HCT116 (cell line): ENCODE data around the gene ACTRT2. TPM values are rescaled to one million over a fixed set of nuclear protein-coding genes. Genes with fewer than 3 reads are reported as not detected.

Experiments used
- ATAC-seq: fragments of 200-7000 bp; cut with Tn5 transposase; 2 replicates; pipeline ENCODE4 v1.9.1; 2020; ENCODE audit warnings: mild to moderate bottlenecking, moderate library complexity
- BruUV-seq: library from RNA; stranded (reverse); fragments of 400-500 nt; replicated peaks from 2 replicates; lab custom pipeline; 2021; lab: Mats Ljungman, UMichigan
- CTCF ChIA-PET: fragments of 300-600 bp; sonication (Branson Sonifier 250); formaldehyde crosslinking; loops from one replicate; lab custom pipeline; 2021; ENCODE audit warnings: antibody characterized with exemption; lab: Charles Lee
- POLR2A ChIA-PET: fragments of 300-600, 350-600 bp; sonication (Branson Sonifier 250); formaldehyde crosslinking; loops from one replicate; lab custom pipeline; 2021; ENCODE audit warnings: antibody characterized with exemption; lab: Charles Lee
- RAD21 ChIA-PET, 2 experiments: fragments of 300-600 bp; sonication (Branson Sonifier 250); formaldehyde crosslinking; loops; one replicate each; lab custom pipeline; 2023; ENCODE audit warnings: low total read pairs in 2 of 2; ENCODE audit not compliant: uncharacterized antibody in 2 of 2, unreplicated experiment in 2 of 2, low non-redundant PET in 1 of 2; lab: Charles Lee
- DNase-seq: peaks from one replicate; pipeline ENCODE4 v3.0.0-alpha.2; 2010; ENCODE audit warnings: low read depth, low spot score
- H2AFZ ChIP-seq: fragments of 200-600 bp; shearing (Covaris generic), sonication (generic); 2 replicates; pipeline ENCODE4 v1.6.1; 2017; ENCODE audit warnings: low read depth, mixed run types, mixed read lengths, antibody characterized with exemption, low read length; ENCODE audit not compliant: poor library complexity, severe bottlenecking
- H3K27ac ChIP-seq: 2 replicates; pipeline ENCODE4 v1.5.1; 2012; ENCODE audit warnings: low read depth, low read length
- H3K27me3 ChIP-seq: fragments of 200-600 bp; sonication (generic); 2 replicates; pipeline ENCODE4 v1.6.1; 2016; ENCODE audit warnings: mixed run types, low read length, mixed read lengths; ENCODE audit not compliant: insufficient read depth
- H3K36me3 ChIP-seq, 2 experiments: fragments of 200-500 bp in 1 of 2; fragments of 200-600 bp in 1 of 2; sonication (Bioruptor generic) in 1 of 2; sonication (generic) in 1 of 2; 2 replicates each; pipeline versions ENCODE4 v1.5.1 to v1.6.1; 2014 to 2016; ENCODE audit warnings: low read length in 2 of 2, inconsistent platforms in 1 of 2, mixed read lengths in 1 of 2, mixed run types in 1 of 2; ENCODE audit not compliant: insufficient read depth in 2 of 2, control insufficient read depth in 1 of 2
- H3K4me1 ChIP-seq, 2 experiments: fragments of 200-600 bp in 1 of 2; sonication (generic) in 1 of 2; 2 replicates each; pipeline versions ENCODE4 v1.5.1 to v1.6.1; 2012 to 2017; ENCODE audit warnings: low read length in 2 of 2, inconsistent platforms in 1 of 2, mild to moderate bottlenecking in 1 of 2, mixed read lengths in 1 of 2, mixed run types in 1 of 2, moderate library complexity in 1 of 2; ENCODE audit not compliant: insufficient read depth in 2 of 2, control insufficient read depth in 1 of 2
- H3K4me2 ChIP-seq: fragments of 200-600 bp; sonication (generic); 2 replicates; pipeline ENCODE4 v1.6.1; 2017; ENCODE audit warnings: mixed run types, low read length, mixed read lengths
- H3K4me3 ChIP-seq, 2 experiments: fragments of 200-600 bp in 1 of 2; sonication (generic) in 1 of 2; replicated peaks in 1 of 2; 2 replicates each; pipeline ENCODE4 v1.5.1; 2011 to 2016; ENCODE audit warnings: low read length in 2 of 2, control low read depth in 1 of 2, low read depth in 1 of 2, mild to moderate bottlenecking in 1 of 2, mixed read lengths in 1 of 2, mixed run types in 1 of 2
- H3K79me2 ChIP-seq: fragments of 200-600 bp; sonication (generic); 2 replicates; pipeline ENCODE4 v1.6.1; 2017; ENCODE audit warnings: mild to moderate bottlenecking, mixed run types, low read length, moderate library complexity, mixed read lengths; ENCODE audit not compliant: insufficient read depth
- H3K9ac ChIP-seq: fragments of 200-600 bp; sonication (generic); 2 replicates; pipeline ENCODE4 v1.6.1; 2016; ENCODE audit warnings: low read length, mixed read lengths
- H3K9me2 ChIP-seq: fragments of 200-600 bp; sonication (generic), shearing (Covaris generic); 2 replicates; pipeline ENCODE4 v1.6.1; 2017; ENCODE audit warnings: mixed run types, mild to moderate bottlenecking, moderate library complexity; ENCODE audit not compliant: insufficient read depth
- H3K9me3 ChIP-seq, 2 experiments: fragments of 200-500 bp in 1 of 2; fragments of 200-600 bp in 1 of 2; sonication (Bioruptor generic) in 1 of 2; sonication (generic) in 1 of 2; 2 replicates each; pipeline ENCODE4 v1.6.1; 2014 to 2017; ENCODE audit warnings: low read length in 2 of 2, mixed read lengths in 2 of 2, inconsistent platforms in 1 of 2, low read depth in 1 of 2, mild to moderate bottlenecking in 1 of 2, mixed run types in 1 of 2, moderate library complexity in 1 of 2; ENCODE audit not compliant: control insufficient read depth in 1 of 2, insufficient read depth in 1 of 2
- H4K20me1 ChIP-seq: fragments of 200-600 bp; sonication (generic), shearing (Covaris generic); 2 replicates; pipeline ENCODE4 v1.6.1; 2017; ENCODE audit warnings: mixed run types, mild to moderate bottlenecking, moderate library complexity; ENCODE audit not compliant: insufficient read depth
- CEBPB ChIP-seq: IDR thresholded peaks from 2 replicates; pipeline ENCODE4 v1.6.1; 2012; ENCODE audit warnings: low read depth
- CTCF ChIP-seq, 3 experiments: fragments of 200-600 bp in 1 of 3; sonication (generic) in 1 of 3; IDR thresholded peaks in 2 of 3; conservative IDR thresholded peaks in 1 of 3; 2 replicates each; pipeline ENCODE4 v1.5.1; 2012 to 2017; ENCODE audit warnings: low read depth in 2 of 3, low read length in 2 of 3, antibody characterized with exemption in 1 of 3, borderline replicate concordance in 1 of 3, control low read depth in 1 of 3, mild to moderate bottlenecking in 1 of 3, mixed read lengths in 1 of 3, mixed run types in 1 of 3, moderate library complexity in 1 of 3; ENCODE audit not compliant: insufficient read depth in 1 of 3
- POLR2AphosphoS5 ChIP-seq: IDR thresholded peaks from 2 replicates; pipeline ENCODE4 v1.6.1; 2011; ENCODE audit warnings: mild to moderate bottlenecking, low read depth, low read length, moderate library complexity
- SIN3A ChIP-seq: IDR thresholded peaks from 2 replicates; pipeline ENCODE4 v1.6.1; 2012; ENCODE audit warnings: low read depth
- SP1 ChIP-seq: IDR thresholded peaks from 2 replicates; pipeline ENCODE4 v1.6.1; 2012; ENCODE audit warnings: low read depth
- ZFX ChIP-seq: fragments of 450-650 bp; IDR thresholded peaks from 2 replicates; pipeline ENCODE4 v1.6.1; 2017
- ZNF274 ChIP-seq: fragments of 200-500 bp; sonication (Bioruptor generic); IDR thresholded peaks from 2 replicates; pipeline ENCODE4 v1.6.1; 2014; ENCODE audit warnings: mild to moderate bottlenecking, low read depth, low read length, inconsistent platforms
- intact Hi-C: fragments of 100-400 bp; cut with micrococcal nuclease; formaldehyde crosslinking; loops from 2 replicates; pipeline ENCODE4 v1.10.0; 2022
- total RNA-seq: library from RNA; stranded (reverse); gene quantifications from one replicate; pipeline ENCODE4 v1.2.1, GENCODE V29; 2021; ENCODE audit not compliant: unreplicated experiment
- TF ChIP-seq, protein P1 (sequence below): IDR thresholded peaks from 2 replicates; pipeline ENCODE4 v1.6.1; 2012

Gene ACTRT2
- total RNA-seq, 1 experiment from 2014 or later = not detected

DNA sequence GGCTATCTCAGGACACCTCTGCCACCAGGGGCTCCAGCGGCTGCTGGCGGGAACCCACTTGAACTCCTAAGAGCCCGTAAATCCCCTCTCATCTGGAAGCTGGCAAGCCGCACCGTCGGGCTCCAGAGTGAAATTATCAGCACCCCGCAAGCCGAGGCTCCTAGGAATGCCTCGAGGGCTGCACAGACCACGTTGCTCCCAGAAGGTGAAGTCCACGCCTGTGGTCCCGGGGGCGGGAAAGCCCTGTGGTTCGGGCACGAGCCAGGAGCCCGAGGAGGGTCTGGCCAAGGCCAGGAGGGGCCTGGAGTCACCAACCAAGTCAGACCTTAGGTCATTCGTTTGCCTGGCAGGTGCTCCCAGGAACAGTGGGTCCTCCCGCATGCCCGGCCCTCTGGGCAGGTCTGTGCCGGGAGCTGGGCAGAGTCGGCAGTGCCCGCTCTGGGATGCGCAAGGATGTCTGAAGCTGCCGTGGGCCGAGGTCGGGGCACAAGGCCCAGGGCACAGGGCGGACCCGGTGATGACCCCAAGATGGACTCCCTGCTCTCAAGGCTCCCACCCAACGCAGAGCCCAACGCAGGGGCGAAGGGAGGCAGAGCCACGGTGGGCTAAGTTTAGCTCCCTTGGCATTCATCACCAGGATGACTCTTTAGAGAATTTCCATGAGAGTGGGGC lies 8.9 kb downstream of the ACTRT2 start:
- Histone ChIP-seq H3K36me3 (no peaks in the 10 kb centered on the region), H3K27ac (no peak overlapping the region), H3K9me2 (no peaks in the 10 kb centered on the region), H3K9ac (no peak overlapping the region), H3K4me3 (no peak overlapping the region), H3K9me3 (no peaks in the 10 kb centered on the region), H4K20me1 (no peaks in the 10 kb centered on the region), H3K4me1 (no peaks in the 10 kb centered on the region), H3K79me2 (no peaks in the 10 kb centered on the region), H3K4me2 (no peak overlapping the region), H3K27me3 (peaks cover 8% of the 10 kb centered on the region; the same call in 1 of the 2 replicates), H2AFZ (no peak overlapping the region)
- CTCF ChIA-PET = no interaction called here
- intact Hi-C loops = no loop called here
- ATAC-seq (no peak), DNase-seq (no peak)
- RAD21 ChIA-PET = no interaction called here
- no TSS peak for BruUV-seq
- POLR2A ChIA-PET = no interaction called here
- no peak for TF ChIP-seq SP1
- no peak for TF ChIP-seq CTCF (IDR thresholded peaks at IDR 0.05 in 2 of 3, conservative IDR thresholded peaks at IDR 0.05 in 1 of 3; ENCODE audit: borderline replicate concordance in 1 of 3, insufficient read depth in 1 of 3, low read depth in 2 of 3, low read length in 2 of 3)
- no peak for TF ChIP-seq ZFX
- TF ChIP-seq SIN3A = no peak
- TF ChIP-seq ZNF274 = no peak
- TF ChIP-seq POLR2AphosphoS5 = no peak
- TF ChIP-seq, protein P1, sequence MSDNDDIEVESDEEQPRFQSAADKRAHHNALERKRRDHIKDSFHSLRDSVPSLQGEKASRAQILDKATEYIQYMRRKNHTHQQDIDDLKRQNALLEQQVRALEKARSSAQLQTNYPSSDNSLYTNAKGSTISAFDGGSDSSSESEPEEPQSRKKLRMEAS = no peak
- TF ChIP-seq CEBPB = no peak
